H1 (cell line): ENCODE results near the gene MOB1B. TPM values are rescaled to one million over a fixed set of nuclear protein-coding genes. Genes with fewer than 3 reads are reported as not detected.

Source experiments
- CBX8 ChIP-seq: fragments of 300-800, 300-1000 bp; sonication (generic); IDR thresholded peaks from 2 replicates; pipeline ENCODE4 v1.7.1; 2016; ENCODE audit warnings: low read depth, low read length, borderline replicate concordance
- polyA plus RNA-seq, 7 experiments: library from polyadenylated mRNA; depleted of rRNA in 3 of 7; stranded (reverse) in 5 of 7; unstranded in 2 of 7; fragments of >200 nt in 5 of 7; fragments of 200-250 nt in 2 of 7; gene quantifications; 1 replicate in 5 of 7; 2 replicates in 1 of 7; 4 replicates in 1 of 7; pipeline versions ENCODE4 v1.2.1 to v1.2.3, GENCODE V29; 2011 to 2013; ENCODE audit warnings: missing spikeins in 2 of 7, mixed read lengths in 2 of 7
- total RNA-seq: library from RNA; stranded (reverse); fragmentation: NEBNext Ultra II Directional; extraction: Animal tissue kit (Norgen Biotek cat#: 25700); gene quantifications from 2 replicates; pipeline ENCODE4 v1.2.1, GENCODE V29; 2021
- TF ChIP-seq, protein P1 (sequence below): fragments of 300-600 bp; sonication (generic); IDR thresholded peaks from 2 replicates; pipeline ENCODE4 v1.7.1; 2012; ENCODE audit warnings: low read length, moderate library complexity, mild to moderate bottlenecking, inconsistent platforms; ENCODE audit not compliant: insufficient replicate concordance
- TF ChIP-seq, protein P2 (sequence below): IDR thresholded peaks from 2 replicates; pipeline ENCODE4 v1.6.1; 2012; ENCODE audit warnings: inconsistent platforms

The MOB1B gene
- total and polyA plus RNA-seq, 2 of the 8 experiments (the other 6 are each of a cell fraction or from before 2014, with no cell fraction given), result 3.8 to 33.5 TPM

DNA sequence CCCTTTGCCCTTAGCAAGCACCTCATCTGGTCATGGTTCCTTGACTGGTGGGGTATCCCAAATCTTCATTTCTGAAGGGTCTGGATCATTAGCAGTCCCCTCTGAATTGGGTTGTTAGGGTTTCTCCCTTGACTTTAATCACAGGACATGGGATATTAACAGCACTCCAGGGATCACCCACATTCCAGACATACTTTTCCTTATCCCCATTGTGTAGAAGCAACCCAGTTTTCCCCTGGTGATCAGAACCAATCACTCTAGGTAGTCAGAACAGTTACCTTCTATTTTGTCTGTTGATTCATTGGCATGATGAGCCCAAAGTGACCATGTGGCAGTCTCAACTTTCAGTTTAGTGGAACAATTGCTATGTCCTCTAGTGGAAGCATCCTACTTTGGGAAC is 33.4 kb upstream of the MOB1B start (continued):
- TF ChIP-seq, protein P1, sequence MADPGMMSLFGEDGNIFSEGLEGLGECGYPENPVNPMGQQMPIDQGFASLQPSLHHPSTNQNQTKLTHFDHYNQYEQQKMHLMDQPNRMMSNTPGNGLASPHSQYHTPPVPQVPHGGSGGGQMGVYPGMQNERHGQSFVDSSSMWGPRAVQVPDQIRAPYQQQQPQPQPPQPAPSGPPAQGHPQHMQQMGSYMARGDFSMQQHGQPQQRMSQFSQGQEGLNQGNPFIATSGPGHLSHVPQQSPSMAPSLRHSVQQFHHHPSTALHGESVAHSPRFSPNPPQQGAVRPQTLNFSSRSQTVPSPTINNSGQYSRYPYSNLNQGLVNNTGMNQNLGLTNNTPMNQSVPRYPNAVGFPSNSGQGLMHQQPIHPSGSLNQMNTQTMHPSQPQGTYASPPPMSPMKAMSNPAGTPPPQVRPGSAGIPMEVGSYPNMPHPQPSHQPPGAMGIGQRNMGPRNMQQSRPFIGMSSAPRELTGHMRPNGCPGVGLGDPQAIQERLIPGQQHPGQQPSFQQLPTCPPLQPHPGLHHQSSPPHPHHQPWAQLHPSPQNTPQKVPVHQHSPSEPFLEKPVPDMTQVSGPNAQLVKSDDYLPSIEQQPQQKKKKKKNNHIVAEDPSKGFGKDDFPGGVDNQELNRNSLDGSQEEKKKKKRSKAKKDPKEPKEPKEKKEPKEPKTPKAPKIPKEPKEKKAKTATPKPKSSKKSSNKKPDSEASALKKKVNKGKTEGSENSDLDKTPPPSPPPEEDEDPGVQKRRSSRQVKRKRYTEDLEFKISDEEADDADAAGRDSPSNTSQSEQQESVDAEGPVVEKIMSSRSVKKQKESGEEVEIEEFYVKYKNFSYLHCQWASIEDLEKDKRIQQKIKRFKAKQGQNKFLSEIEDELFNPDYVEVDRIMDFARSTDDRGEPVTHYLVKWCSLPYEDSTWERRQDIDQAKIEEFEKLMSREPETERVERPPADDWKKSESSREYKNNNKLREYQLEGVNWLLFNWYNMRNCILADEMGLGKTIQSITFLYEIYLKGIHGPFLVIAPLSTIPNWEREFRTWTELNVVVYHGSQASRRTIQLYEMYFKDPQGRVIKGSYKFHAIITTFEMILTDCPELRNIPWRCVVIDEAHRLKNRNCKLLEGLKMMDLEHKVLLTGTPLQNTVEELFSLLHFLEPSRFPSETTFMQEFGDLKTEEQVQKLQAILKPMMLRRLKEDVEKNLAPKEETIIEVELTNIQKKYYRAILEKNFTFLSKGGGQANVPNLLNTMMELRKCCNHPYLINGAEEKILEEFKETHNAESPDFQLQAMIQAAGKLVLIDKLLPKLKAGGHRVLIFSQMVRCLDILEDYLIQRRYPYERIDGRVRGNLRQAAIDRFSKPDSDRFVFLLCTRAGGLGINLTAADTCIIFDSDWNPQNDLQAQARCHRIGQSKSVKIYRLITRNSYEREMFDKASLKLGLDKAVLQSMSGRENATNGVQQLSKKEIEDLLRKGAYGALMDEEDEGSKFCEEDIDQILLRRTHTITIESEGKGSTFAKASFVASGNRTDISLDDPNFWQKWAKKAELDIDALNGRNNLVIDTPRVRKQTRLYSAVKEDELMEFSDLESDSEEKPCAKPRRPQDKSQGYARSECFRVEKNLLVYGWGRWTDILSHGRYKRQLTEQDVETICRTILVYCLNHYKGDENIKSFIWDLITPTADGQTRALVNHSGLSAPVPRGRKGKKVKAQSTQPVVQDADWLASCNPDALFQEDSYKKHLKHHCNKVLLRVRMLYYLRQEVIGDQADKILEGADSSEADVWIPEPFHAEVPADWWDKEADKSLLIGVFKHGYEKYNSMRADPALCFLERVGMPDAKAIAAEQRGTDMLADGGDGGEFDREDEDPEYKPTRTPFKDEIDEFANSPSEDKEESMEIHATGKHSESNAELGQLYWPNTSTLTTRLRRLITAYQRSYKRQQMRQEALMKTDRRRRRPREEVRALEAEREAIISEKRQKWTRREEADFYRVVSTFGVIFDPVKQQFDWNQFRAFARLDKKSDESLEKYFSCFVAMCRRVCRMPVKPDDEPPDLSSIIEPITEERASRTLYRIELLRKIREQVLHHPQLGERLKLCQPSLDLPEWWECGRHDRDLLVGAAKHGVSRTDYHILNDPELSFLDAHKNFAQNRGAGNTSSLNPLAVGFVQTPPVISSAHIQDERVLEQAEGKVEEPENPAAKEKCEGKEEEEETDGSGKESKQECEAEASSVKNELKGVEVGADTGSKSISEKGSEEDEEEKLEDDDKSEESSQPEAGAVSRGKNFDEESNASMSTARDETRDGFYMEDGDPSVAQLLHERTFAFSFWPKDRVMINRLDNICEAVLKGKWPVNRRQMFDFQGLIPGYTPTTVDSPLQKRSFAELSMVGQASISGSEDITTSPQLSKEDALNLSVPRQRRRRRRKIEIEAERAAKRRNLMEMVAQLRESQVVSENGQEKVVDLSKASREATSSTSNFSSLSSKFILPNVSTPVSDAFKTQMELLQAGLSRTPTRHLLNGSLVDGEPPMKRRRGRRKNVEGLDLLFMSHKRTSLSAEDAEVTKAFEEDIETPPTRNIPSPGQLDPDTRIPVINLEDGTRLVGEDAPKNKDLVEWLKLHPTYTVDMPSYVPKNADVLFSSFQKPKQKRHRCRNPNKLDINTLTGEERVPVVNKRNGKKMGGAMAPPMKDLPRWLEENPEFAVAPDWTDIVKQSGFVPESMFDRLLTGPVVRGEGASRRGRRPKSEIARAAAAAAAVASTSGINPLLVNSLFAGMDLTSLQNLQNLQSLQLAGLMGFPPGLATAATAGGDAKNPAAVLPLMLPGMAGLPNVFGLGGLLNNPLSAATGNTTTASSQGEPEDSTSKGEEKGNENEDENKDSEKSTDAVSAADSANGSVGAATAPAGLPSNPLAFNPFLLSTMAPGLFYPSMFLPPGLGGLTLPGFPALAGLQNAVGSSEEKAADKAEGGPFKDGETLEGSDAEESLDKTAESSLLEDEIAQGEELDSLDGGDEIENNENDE, result no peak
- TF ChIP-seq, protein P2, sequence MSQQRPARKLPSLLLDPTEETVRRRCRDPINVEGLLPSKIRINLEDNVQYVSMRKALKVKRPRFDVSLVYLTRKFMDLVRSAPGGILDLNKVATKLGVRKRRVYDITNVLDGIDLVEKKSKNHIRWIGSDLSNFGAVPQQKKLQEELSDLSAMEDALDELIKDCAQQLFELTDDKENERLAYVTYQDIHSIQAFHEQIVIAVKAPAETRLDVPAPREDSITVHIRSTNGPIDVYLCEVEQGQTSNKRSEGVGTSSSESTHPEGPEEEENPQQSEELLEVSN, result no peak
- TF ChIP-seq CBX8, result no peak
